ENCODE data around the gene ACTC1. TPM values are rescaled to one million over a fixed set of nuclear protein-coding genes. Genes with fewer than 3 reads are reported as not detected.

Gene ACTC1
- total RNA-seq, 6 experiments from 2014 or later: 0.29 to 1.4 (median 0.93) TPM; not detected in 3

DNA sequence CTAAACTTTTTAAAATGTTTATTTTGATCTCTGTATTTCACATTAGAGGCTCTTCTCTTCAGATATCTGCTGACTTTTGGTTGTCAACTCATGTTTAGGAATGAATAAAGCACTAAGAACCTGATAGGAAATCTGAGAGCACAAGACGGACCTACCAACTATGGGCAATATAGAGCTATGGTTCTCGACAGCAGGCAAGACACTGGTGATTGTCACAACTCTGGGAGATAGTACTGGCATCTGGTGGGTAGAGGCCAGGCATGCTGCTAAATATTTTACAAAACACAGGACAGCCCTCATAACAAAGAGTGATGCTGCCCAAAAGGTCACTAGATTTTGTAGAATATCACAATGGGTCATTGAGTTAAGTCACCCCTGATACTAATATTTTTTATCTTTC is 23.0 kb downstream of the ACTC1 start:
- WGBS (ENCODE audit: insufficient coverage, low coverage, low lambda C conversion rate, missing lambda C conversion rate): 59% methylated on average over 2 of the region's 2 CpGs
- no peaks in the 10 kb centered on the region for H3K36me3 ChIP-seq
- no peaks in the 10 kb centered on the region for H3K27me3 ChIP-seq
- no peaks in the 10 kb centered on the region for H3K4me1 ChIP-seq
- TF ChIP-seq, protein P1, sequence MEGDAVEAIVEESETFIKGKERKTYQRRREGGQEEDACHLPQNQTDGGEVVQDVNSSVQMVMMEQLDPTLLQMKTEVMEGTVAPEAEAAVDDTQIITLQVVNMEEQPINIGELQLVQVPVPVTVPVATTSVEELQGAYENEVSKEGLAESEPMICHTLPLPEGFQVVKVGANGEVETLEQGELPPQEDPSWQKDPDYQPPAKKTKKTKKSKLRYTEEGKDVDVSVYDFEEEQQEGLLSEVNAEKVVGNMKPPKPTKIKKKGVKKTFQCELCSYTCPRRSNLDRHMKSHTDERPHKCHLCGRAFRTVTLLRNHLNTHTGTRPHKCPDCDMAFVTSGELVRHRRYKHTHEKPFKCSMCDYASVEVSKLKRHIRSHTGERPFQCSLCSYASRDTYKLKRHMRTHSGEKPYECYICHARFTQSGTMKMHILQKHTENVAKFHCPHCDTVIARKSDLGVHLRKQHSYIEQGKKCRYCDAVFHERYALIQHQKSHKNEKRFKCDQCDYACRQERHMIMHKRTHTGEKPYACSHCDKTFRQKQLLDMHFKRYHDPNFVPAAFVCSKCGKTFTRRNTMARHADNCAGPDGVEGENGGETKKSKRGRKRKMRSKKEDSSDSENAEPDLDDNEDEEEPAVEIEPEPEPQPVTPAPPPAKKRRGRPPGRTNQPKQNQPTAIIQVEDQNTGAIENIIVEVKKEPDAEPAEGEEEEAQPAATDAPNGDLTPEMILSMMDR (IDR thresholded peaks at IDR 0.05): no peak
- TF ChIP-seq POLR2A (IDR thresholded peaks at IDR 0.05): no peak
- no peaks in the 10 kb centered on the region for H3K9me3 ChIP-seq
- no peak for ATAC-seq
- H3K4me3 ChIP-seq: no peak overlapping the region
- intact Hi-C loops (cut with DNase I): no loop called here
- DNase-seq: no peak
- no peak overlapping the region for H3K27ac ChIP-seq

DNA sequence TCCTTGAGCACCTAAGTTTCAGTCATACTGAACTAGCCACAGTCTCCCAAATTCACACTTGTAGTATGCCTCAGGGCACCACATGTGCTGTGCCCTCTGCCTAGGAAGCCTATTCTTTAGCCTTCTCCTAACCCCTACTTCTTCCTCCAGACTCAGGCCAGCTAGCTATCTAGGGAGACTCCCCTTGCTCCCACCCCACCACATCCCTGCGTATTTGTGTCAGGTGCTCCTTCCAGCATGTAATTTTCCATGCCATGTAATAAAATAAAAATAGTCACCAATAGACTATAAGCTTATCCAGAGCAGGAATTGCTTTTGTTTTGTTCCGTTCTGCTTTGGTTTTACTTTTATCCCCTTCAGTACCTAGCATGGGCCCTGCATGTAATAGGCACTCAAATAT is 25.6 kb downstream of the ACTC1 start:
- intact Hi-C loops (cut with DNase I): no loop called here
- no peaks in the 10 kb centered on the region for H3K4me1 ChIP-seq
- no peak for TF ChIP-seq POLR2A (IDR thresholded peaks at IDR 0.05)
- TF ChIP-seq, protein P1 (IDR thresholded peaks at IDR 0.05): no peak
- 77% methylated on average over 2 of the region's 2 CpGs for WGBS (ENCODE audit: insufficient coverage, low coverage, low lambda C conversion rate, missing lambda C conversion rate)
- H3K36me3 ChIP-seq: no peaks in the 10 kb centered on the region
- H3K9me3 ChIP-seq: no peaks in the 10 kb centered on the region
- H3K4me3 ChIP-seq: no peak overlapping the region
- DNase-seq (no peak), ATAC-seq (no peak)
- H3K27ac ChIP-seq: no peak overlapping the region
- no peaks in the 10 kb centered on the region for H3K27me3 ChIP-seq

DNA sequence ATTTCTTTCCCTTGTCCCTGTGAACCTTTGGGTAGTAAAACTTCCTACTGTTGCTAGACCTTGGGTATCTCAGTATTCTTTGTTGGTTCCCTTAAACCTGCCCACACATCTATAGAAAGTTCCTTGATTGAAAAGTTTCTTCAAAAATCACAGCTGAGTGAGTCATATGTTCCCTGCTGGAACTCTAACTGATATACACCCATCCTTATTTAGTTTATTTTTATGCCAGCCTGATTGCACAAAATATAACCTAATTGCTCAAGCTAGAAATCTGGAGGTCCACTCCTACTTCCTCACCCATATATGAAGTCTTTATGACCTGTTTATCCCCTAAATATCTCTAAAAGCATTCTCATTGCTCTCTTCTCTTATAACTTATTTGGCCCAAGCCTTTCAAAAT is 26.8 kb downstream of the ACTC1 start:
- Histone ChIP-seq H3K9me3 (no peaks in the 10 kb centered on the region), H3K4me1 (no peaks in the 10 kb centered on the region), H3K4me3 (no peak overlapping the region), H3K27ac (no peak overlapping the region), H3K36me3 (no peaks in the 10 kb centered on the region), H3K27me3 (no peaks in the 10 kb centered on the region)
- ATAC-seq: no peak
- intact Hi-C loops (cut with DNase I): no loop called here
- TF ChIP-seq, protein P1 (IDR thresholded peaks at IDR 0.05): no peak
- TF ChIP-seq POLR2A (IDR thresholded peaks at IDR 0.05): no peak
- DNase-seq: no peak

DNA sequence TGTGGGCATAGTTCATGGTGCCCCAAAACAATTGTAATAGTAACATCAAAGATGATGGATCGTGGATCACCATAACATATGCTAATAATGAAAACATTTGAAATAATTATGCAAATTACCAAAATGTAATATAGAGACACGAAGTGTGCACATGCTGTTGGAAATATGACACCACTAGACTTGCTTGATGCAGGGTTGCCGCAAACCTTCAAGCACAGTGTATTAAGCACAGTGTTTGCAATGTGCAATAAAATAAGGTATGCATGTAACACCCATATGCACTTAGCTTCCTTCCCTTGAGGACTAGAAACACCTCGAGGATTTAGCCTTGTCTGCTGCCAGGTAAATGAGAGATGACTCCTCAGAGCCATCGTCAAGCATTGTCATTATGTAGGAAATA is 29.6 kb downstream of the ACTC1 start:
- ATAC-seq (no peak), DNase-seq (no peak)
- 56% methylated on average over 5 of the region's 5 CpGs for WGBS (ENCODE audit: insufficient coverage, low coverage, low lambda C conversion rate, missing lambda C conversion rate)
- Histone ChIP-seq H3K27ac (no peak overlapping the region), H3K4me1 (no peaks in the 10 kb centered on the region), H3K27me3 (no peaks in the 10 kb centered on the region), H3K9me3 (no peaks in the 10 kb centered on the region), H3K36me3 (no peaks in the 10 kb centered on the region), H3K4me3 (no peak overlapping the region)
- intact Hi-C loops (cut with DNase I): no loop called here
- TF ChIP-seq, protein P1 (IDR thresholded peaks at IDR 0.05): no peak
- no peak for TF ChIP-seq POLR2A (IDR thresholded peaks at IDR 0.05)

DNA sequence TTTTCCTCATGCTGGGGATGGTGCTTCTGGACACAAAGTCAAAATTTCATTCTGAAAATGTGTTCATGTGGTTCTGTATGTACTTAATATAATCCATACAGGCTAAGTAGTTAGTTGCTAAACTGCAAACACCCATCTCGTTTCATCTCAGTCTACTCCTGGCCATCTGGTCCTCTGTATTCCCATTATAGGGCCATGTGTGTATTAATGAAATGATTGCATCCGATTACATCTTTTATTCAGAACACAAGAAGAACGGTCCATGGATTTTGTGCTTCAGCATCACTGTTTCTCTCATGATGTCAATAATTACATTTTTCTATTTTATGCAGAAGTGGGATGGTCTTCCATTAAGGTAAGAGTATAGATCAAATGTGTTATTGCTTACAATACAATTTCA is 34.4 kb downstream of the ACTC1 start:
- intact Hi-C loops (cut with DNase I): no loop called here
- Histone ChIP-seq H3K27me3 (no peaks in the 10 kb centered on the region), H3K27ac (no peak overlapping the region), H3K36me3 (no peaks in the 10 kb centered on the region), H3K9me3 (no peaks in the 10 kb centered on the region), H3K4me3 (no peak overlapping the region), H3K4me1 (no peaks in the 10 kb centered on the region)
- TF ChIP-seq, protein P1 (IDR thresholded peaks at IDR 0.05): no peak
- no peak for TF ChIP-seq POLR2A (IDR thresholded peaks at IDR 0.05)
- DNase-seq: no peak
- ATAC-seq: no peak
- WGBS (ENCODE audit: insufficient coverage, low coverage, low lambda C conversion rate, missing lambda C conversion rate): 50% methylated on average over 3 of the region's 3 CpGs

Measured in right lobe of liver (tissue), 6 donors.